ENCODE measurements around the gene MPDZ.

Gene MPDZ

GRCh38 chr9:13137426-13137825 is 142.1 kb downstream of the MPDZ start:
- TF ChIP-seq Cebpa-rat (IDR thresholded peaks at IDR 0.05) = no peak
- no peaks in the 10 kb centered on the region for H3K4me1 ChIP-seq
- H3K36me3 ChIP-seq = no peaks in the 10 kb centered on the region
- no peak overlapping the region for H3K4me3 ChIP-seq
- no peak overlapping the region for H3K27ac ChIP-seq
- H3K9me3 ChIP-seq (replicated peaks in 1 of 11) = no peaks in the 10 kb centered on the region
- no peak overlapping the region for H3K9ac ChIP-seq
- no peak overlapping the region for H3K4me2 ChIP-seq
- no peaks in the 10 kb centered on the region for H4K20me1 ChIP-seq
- no peaks in the 10 kb centered on the region for H3K27me3 ChIP-seq

- no peak overlapping the region for H3K4me3 ChIP-seq
- H3K27me3 ChIP-seq = no peaks in the 10 kb centered on the region
- no peak for TF ChIP-seq Cebpa-rat (IDR thresholded peaks at IDR 0.05)
- no peaks in the 10 kb centered on the region for H3K9me3 ChIP-seq (replicated peaks in 1 of 11)
- no peaks in the 10 kb centered on the region for H3K36me3 ChIP-seq
- no peaks in the 10 kb centered on the region for H3K4me1 ChIP-seq
- H3K4me2 ChIP-seq = no peak overlapping the region
- H3K9ac ChIP-seq = no peak overlapping the region
- no peaks in the 10 kb centered on the region for H4K20me1 ChIP-seq
- H3K27ac ChIP-seq = no peak overlapping the region
These were observed 147.5 kb downstream of the MPDZ start for GRCh38 chr9:13131991-13132390.

- H3K9ac ChIP-seq = no peak overlapping the region
- H3K36me3 ChIP-seq = no peaks in the 10 kb centered on the region
- TF ChIP-seq Cebpa-rat (IDR thresholded peaks at IDR 0.05) = no peak
- H3K9me3 ChIP-seq (replicated peaks in 1 of 11) = no peaks in the 10 kb centered on the region
- H3K27ac ChIP-seq = no peak overlapping the region
- no peaks in the 10 kb centered on the region for H3K27me3 ChIP-seq
- no peaks in the 10 kb centered on the region for H3K4me1 ChIP-seq
- no peak overlapping the region for H3K4me2 ChIP-seq
- H3K4me3 ChIP-seq = no peak overlapping the region
- H4K20me1 ChIP-seq = no peaks in the 10 kb centered on the region
These were observed 148.1 kb downstream of the MPDZ start for GRCh38 chr9:13131416-13131815.

DNA sequence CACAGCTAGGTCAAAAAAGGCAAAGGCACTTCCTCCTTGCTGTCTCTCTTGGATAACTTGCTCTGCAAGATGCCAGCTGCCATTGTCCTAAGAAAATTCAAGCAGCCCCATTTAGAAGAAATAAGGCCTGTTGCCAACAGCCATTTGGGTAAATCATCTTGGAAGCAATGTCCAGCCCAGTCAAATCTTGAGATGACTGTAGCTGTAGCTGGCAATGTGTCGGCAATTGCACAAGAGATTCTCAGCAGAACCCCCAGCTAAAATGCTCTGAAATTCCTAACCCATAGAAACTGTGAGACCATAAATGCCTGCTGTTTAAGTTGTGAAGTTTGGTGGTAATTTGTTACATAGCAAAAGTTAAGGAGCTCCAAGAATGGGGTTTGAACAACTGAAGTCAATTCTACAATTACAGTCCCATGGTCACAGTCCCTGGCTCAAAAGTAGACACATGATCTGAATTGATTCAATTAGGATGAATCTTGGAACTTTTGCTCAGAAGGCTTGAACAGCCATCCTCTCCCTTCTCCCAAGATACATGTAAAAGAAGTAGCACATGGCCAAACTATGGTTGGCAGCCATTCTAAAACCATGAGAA is 151.1 kb downstream of the MPDZ start:
- Histone ChIP-seq H3K4me2 (no peak overlapping the region), H3K9ac (no peak overlapping the region), H3K27ac (no peak overlapping the region), H3K27me3 (no peaks in the 10 kb centered on the region), H3K4me1 (no peaks in the 10 kb centered on the region), H3K4me3 (no peak overlapping the region), H3K36me3 (no peaks in the 10 kb centered on the region), H4K20me1 (no peaks in the 10 kb centered on the region), H3K9me3 (replicated peaks in 1 of 11) (no peaks in the 10 kb centered on the region)
- no peak for TF ChIP-seq Cebpa-rat (IDR thresholded peaks at IDR 0.05)

DNA sequence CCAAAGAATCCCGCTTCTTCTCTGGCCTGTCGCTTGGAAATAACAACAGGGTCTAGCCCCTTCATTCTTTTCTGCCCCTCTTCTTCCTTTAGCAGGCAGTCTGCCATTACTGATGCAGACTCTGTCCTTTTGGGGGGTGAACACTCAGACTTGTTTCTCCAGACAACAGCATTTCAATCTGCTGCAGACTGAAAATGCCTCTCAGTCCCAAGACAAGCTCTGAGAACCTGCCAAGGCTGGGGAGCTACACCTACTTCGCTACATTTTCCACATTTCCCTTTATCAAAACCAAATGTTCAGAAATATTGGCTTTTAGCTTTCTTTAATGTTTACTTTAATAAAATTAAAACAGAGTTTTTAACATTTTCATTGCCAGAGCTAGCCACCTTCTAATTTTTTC is 152.4 kb downstream of the MPDZ start:
- no peaks in the 10 kb centered on the region for H3K27me3 ChIP-seq
- H3K9ac ChIP-seq = no peak overlapping the region
- H3K4me1 ChIP-seq = no peaks in the 10 kb centered on the region
- no peak overlapping the region for H3K27ac ChIP-seq
- no peak overlapping the region for H3K4me3 ChIP-seq
- no peaks in the 10 kb centered on the region for H4K20me1 ChIP-seq
- H3K9me3 ChIP-seq (replicated peaks in 1 of 11) = no peaks in the 10 kb centered on the region
- no peaks in the 10 kb centered on the region for H3K36me3 ChIP-seq
- TF ChIP-seq Cebpa-rat (IDR thresholded peaks at IDR 0.05) = no peak
- no peak overlapping the region for H3K4me2 ChIP-seq

GRCh38 chr9:13125261-13125660 is 154.2 kb downstream of the MPDZ start:
- no peaks in the 10 kb centered on the region for H4K20me1 ChIP-seq
- TF ChIP-seq Cebpa-rat (IDR thresholded peaks at IDR 0.05) = no peak
- no peaks in the 10 kb centered on the region for H3K36me3 ChIP-seq
- no peaks in the 10 kb centered on the region for H3K9me3 ChIP-seq (replicated peaks in 1 of 11)
- H3K4me2 ChIP-seq = no peak overlapping the region
- H3K27ac ChIP-seq = no peak overlapping the region
- no peaks in the 10 kb centered on the region for H3K27me3 ChIP-seq
- H3K4me3 ChIP-seq = no peak overlapping the region
- no peaks in the 10 kb centered on the region for H3K4me1 ChIP-seq
- H3K9ac ChIP-seq = no peak overlapping the region

DNA sequence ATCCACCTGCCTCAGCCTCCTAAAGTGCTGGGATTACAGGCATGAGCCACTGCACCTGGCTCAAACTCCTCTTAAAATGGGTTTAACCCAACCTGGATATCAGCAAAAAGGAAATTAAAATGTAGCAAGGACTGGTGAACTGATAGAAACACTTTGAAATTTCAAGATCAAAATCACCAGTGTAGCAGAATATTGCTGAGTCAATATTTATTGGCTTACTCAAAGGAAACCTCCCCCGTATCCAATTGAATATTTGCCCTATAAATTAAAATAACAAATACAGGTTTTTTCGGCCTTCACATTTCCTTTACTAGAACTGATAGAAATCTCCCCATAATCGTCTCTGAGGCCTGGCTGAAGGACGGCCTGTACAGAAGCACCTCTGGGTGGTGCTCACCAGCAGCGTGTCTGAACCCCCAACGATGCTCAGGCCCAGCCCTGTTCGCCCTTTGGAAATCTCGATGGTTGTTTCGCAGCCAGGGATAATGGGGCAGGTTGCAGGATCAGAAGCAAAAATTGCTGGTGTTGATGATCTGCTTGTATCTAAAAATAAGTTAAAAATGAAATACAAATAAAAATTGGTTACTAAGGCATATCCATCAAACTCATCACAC is 156.6 kb downstream of the MPDZ start:
- no peak overlapping the region for H3K4me3 ChIP-seq
- H3K4me2 ChIP-seq = no peak overlapping the region
- H4K20me1 ChIP-seq = no peaks in the 10 kb centered on the region
- H3K27ac ChIP-seq = no peak overlapping the region
- H3K4me1 ChIP-seq = no peaks in the 10 kb centered on the region
- no peaks in the 10 kb centered on the region for H3K36me3 ChIP-seq
- no peaks in the 10 kb centered on the region for H3K27me3 ChIP-seq
- H3K9ac ChIP-seq = no peak overlapping the region
- H3K9me3 ChIP-seq (replicated peaks in 1 of 11) = no peaks in the 10 kb centered on the region
- TF ChIP-seq Cebpa-rat (IDR thresholded peaks at IDR 0.05) = no peak

DNA sequence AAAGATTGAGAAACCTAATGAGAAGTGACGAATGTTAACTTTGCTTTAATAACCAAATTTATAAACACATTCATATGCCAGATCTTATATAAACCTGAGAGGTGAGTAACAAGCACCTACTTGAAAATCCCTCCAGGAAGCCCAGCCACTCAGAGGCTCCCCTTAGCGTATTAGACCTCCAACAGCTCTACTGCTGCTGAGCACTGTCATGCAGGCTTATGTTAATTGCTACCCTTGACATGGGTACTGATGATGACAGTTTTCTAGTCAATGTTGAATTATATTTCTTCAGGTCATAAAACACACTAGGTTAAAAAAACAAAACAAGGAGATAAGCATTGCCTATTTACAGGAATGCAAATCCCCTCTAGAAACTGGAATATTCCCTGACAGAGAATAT is 161.2 kb downstream of the MPDZ start:
- Histone ChIP-seq H3K4me1 (no peaks in the 10 kb centered on the region), H3K36me3 (no peaks in the 10 kb centered on the region), H3K4me3 (no peak overlapping the region), H3K27ac (no peak overlapping the region), H3K4me2 (no peak overlapping the region), H3K9me3 (replicated peaks in 1 of 11) (no peaks in the 10 kb centered on the region), H3K27me3 (no peaks in the 10 kb centered on the region), H4K20me1 (no peaks in the 10 kb centered on the region), H3K9ac (no peak overlapping the region)
- TF ChIP-seq Cebpa-rat (IDR thresholded peaks at IDR 0.05) = no peak

GRCh38 chr9:13116292-13116691 is 163.2 kb downstream of the MPDZ start:
- Histone ChIP-seq H3K27ac (no peak overlapping the region), H3K9me3 (replicated peaks in 1 of 11) (no peaks in the 10 kb centered on the region), H3K27me3 (no peaks in the 10 kb centered on the region), H3K4me1 (no peaks in the 10 kb centered on the region), H3K4me2 (no peak overlapping the region), H4K20me1 (no peaks in the 10 kb centered on the region), H3K4me3 (no peak overlapping the region), H3K36me3 (no peaks in the 10 kb centered on the region), H3K9ac (no peak overlapping the region)
- no peak for TF ChIP-seq Cebpa-rat (IDR thresholded peaks at IDR 0.05)

DNA sequence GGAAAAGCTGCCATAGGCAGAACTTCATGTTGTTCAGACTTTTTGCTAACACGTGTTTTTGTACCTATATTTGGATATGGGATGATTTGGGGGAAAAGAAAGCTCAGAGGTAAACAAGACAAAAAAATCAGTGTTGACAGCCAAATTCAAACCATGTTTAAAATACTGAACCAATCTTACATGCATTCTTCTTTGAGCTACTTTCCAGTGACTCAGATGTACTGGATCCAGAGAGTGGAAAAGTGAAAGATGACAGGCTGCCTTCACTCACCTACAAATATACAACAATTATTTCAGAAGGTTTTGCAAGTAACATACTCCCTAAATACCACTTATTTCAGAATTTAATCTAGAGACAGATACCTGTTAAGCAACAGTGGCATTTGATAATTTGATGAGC is 165.7 kb downstream of the MPDZ start:
- H3K4me2 ChIP-seq = no peak overlapping the region
- H3K4me1 ChIP-seq = no peaks in the 10 kb centered on the region
- H3K36me3 ChIP-seq = no peaks in the 10 kb centered on the region
- no peak for TF ChIP-seq Cebpa-rat (IDR thresholded peaks at IDR 0.05)
- H3K27me3 ChIP-seq = no peaks in the 10 kb centered on the region
- H3K27ac ChIP-seq = no peak overlapping the region
- no peak overlapping the region for H3K9ac ChIP-seq
- no peak overlapping the region for H3K4me3 ChIP-seq
- no peaks in the 10 kb centered on the region for H4K20me1 ChIP-seq
- H3K9me3 ChIP-seq (replicated peaks in 1 of 11) = no peaks in the 10 kb centered on the region
